HepG2 (cell line): ENCODE measurements around the gene ENO2. TPM values are rescaled to one million over a fixed set of nuclear protein-coding genes. Genes with fewer than 3 reads are reported as not detected.

Source experiments
- FOXJ3 ChIP-seq: sonication (generic); formaldehyde crosslinking; IDR thresholded peaks from 2 replicates; pipeline ENCODE4 v1.4.0; 2020; ENCODE audit warnings: missing genetic modification reagents, mild to moderate bottlenecking, borderline replicate concordance
- SETDB1 ChIP-seq: sonication (generic); formaldehyde crosslinking; IDR thresholded peaks from 2 replicates; pipeline ENCODE4 v1.5.1; 2020; ENCODE audit warnings: missing genetic modification reagents, mild to moderate bottlenecking, borderline replicate concordance
- polyA plus RNA-seq, 8 experiments: library from polyadenylated mRNA; depleted of rRNA in 3 of 8; stranded (reverse) in 7 of 8; unstranded in 1 of 8; fragments of >200 nt; fragmentation: Illumina TruSeq in 4 of 8; extraction: Trizol in 4 of 8; gene quantifications; 2 replicates each; pipeline versions ENCODE4 v1.2.1 to v1.2.3, GENCODE V29; 2011 to 2016; ENCODE audit warnings: low read depth in 4 of 8, missing spikeins in 1 of 8, mixed read lengths in 1 of 8; ENCODE audit not compliant: insufficient read depth in 1 of 8
- total RNA-seq, 5 experiments: library from RNA; depleted of rRNA; stranded (reverse); fragments of >200 nt; fragmentation: Illumina TruSeq; extraction: Trizol; gene quantifications; 2 replicates each; pipeline ENCODE4 v1.2.3, GENCODE V29; 2016; ENCODE audit warnings: low read depth in 1 of 5
- TF ChIP-seq, protein P1 (sequence below): sonication (generic); formaldehyde crosslinking; conservative IDR thresholded peaks from 2 replicates; pipeline ENCODE4 v1.5.0; 2020; ENCODE audit warnings: missing genetic modification reagents
- TF ChIP-seq, protein P2 (sequence below): fragments of 450-650 bp; IDR thresholded peaks from 2 replicates; pipeline ENCODE4 v1.6.1; 2017; ENCODE audit warnings: mild to moderate bottlenecking

Gene ENO2
- total and polyA plus RNA-seq, 2 of the 13 experiments (the other 11 are each of a cell fraction or from before 2014, with no cell fraction given): 19.3 to 136 TPM

- TF ChIP-seq, protein P1, sequence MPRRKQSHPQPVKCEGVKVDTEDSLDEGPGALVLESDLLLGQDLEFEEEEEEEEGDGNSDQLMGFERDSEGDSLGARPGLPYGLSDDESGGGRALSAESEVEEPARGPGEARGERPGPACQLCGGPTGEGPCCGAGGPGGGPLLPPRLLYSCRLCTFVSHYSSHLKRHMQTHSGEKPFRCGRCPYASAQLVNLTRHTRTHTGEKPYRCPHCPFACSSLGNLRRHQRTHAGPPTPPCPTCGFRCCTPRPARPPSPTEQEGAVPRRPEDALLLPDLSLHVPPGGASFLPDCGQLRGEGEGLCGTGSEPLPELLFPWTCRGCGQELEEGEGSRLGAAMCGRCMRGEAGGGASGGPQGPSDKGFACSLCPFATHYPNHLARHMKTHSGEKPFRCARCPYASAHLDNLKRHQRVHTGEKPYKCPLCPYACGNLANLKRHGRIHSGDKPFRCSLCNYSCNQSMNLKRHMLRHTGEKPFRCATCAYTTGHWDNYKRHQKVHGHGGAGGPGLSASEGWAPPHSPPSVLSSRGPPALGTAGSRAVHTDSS (CRISPR knock-in tag): no peak
- TF ChIP-seq, protein P2, sequence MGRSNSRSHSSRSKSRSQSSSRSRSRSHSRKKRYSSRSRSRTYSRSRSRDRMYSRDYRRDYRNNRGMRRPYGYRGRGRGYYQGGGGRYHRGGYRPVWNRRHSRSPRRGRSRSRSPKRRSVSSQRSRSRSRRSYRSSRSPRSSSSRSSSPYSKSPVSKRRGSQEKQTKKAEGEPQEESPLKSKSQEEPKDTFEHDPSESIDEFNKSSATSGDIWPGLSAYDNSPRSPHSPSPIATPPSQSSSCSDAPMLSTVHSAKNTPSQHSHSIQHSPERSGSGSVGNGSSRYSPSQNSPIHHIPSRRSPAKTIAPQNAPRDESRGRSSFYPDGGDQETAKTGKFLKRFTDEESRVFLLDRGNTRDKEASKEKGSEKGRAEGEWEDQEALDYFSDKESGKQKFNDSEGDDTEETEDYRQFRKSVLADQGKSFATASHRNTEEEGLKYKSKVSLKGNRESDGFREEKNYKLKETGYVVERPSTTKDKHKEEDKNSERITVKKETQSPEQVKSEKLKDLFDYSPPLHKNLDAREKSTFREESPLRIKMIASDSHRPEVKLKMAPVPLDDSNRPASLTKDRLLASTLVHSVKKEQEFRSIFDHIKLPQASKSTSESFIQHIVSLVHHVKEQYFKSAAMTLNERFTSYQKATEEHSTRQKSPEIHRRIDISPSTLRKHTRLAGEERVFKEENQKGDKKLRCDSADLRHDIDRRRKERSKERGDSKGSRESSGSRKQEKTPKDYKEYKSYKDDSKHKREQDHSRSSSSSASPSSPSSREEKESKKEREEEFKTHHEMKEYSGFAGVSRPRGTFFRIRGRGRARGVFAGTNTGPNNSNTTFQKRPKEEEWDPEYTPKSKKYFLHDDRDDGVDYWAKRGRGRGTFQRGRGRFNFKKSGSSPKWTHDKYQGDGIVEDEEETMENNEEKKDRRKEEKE: no peak
- TF ChIP-seq FOXJ3 (CRISPR knock-in tag) (no peak), SETDB1 (CRISPR knock-in tag) (no peak)
These were observed 14.5 kb downstream of the ENO2 start (continued) for GRCh38 chr12:6928703-6929407.
